Activated CD4-positive, alpha-beta memory T cell treated with anti-CD3 and anti-CD28 coated beads for 36 hours (primary cell): Measurements from ENCODE around the gene FRMD8. TPM values are rescaled to one million over a fixed set of nuclear protein-coding genes. Genes with fewer than 3 reads are reported as not detected.

ENCODE experiments used
- CTCF ChIA-PET: fragments of 350-600 bp; sonication (Branson Sonifier 250); formaldehyde crosslinking; loops from one replicate; lab custom pipeline; 2021; ENCODE audit warnings: antibody characterized with exemption, inconsistent platforms; lab: Charles Lee
- POLR2A ChIA-PET: fragments of 350-600 bp; sonication (Branson Sonifier 250); formaldehyde crosslinking; loops from one replicate; lab custom pipeline; 2021; ENCODE audit warnings: antibody characterized with exemption; lab: Charles Lee
- DNase-seq: peaks from one replicate; pipeline ENCODE4 v3.0.0-alpha.2; 2020
- H3K27ac Mint-ChIP-seq: one replicate; pipeline ENCODE4 v1.8.0; 2021; ENCODE audit warnings: mixed read lengths
- H3K27me3 Mint-ChIP-seq: one replicate; pipeline ENCODE4 v1.8.0; 2021; ENCODE audit warnings: mixed read lengths
- H3K36me3 Mint-ChIP-seq: one replicate; pipeline ENCODE4 v1.8.0; 2021; ENCODE audit warnings: mixed read lengths
- H3K4me1 Mint-ChIP-seq: one replicate; pipeline ENCODE4 v1.8.0; 2021; ENCODE audit warnings: low read depth, mixed read lengths
- H3K4me3 Mint-ChIP-seq: one replicate; pipeline ENCODE4 v1.8.0; 2021; ENCODE audit warnings: mild to moderate bottlenecking, mixed read lengths
- H3K9me3 Mint-ChIP-seq: one replicate; pipeline ENCODE4 v1.8.0; 2021; ENCODE audit warnings: mixed read lengths
- intact Hi-C: fragments of 100-400 bp; cut with micrococcal nuclease; formaldehyde crosslinking; loops from one replicate; pipeline ENCODE4 v1.15.1; 2023
- total RNA-seq, 2 experiments: library from RNA; stranded (reverse); gene quantifications; one replicate each; pipeline ENCODE4 v1.2.3, GENCODE V29; 2021

FRMD8 gene
- total RNA-seq, 2 experiments from 2014 or later: 34.7 to 37.9 TPM

- Mint-ChIP-seq H3K9me3 (peaks cover 14% of the 10 kb centered on the region), H3K4me3 (peak overlapping the region; percentile 97), H3K4me1 (peaks cover 46% of the 10 kb centered on the region), H3K27ac (peak overlapping the region; percentile 100), H3K27me3 (peaks cover 23% of the 10 kb centered on the region), H3K36me3 (peaks cover 65% of the 10 kb centered on the region)
- CTCF ChIA-PET: interaction anchor here (1.5 to 11.8 kb wide), 5 partner anchors 76 to 87 kb away, joined by 6 to 257 read pairs (median 32); partner anchors contain the start of gene MALAT1
- intact Hi-C loops: loop anchor here (1.0 to 2.0 kb wide), 2 partner anchors 75 to 153 kb away; no protein-coding TSS in a partner anchor
- POLR2A ChIA-PET: interaction anchor here (0.6 to 17.4 kb wide), 32 partner anchors 5 to 563 kb away, joined by 3 to 4089 read pairs (median 7); partner anchors contain the start of genes EHBP1L1, FRMD8, MALAT1 and PCNX3
- peak; percentile 98 for DNase-seq
Observed at GRCh38 chr11:65421794-65422632, 35.6 kb downstream of the FRMD8 start.

- H3K27ac Mint-ChIP-seq: peak within 1 kb of the TSS; percentile 100
- intact Hi-C loops: no loop called here
- peaks cover 46% of the 10 kb centered on the region for H3K4me1 Mint-ChIP-seq
- peaks cover 14% of the 10 kb centered on the region for H3K9me3 Mint-ChIP-seq
- DNase-seq: peak; percentile 97
- peaks cover 24% of the 10 kb centered on the region for H3K27me3 Mint-ChIP-seq
- POLR2A ChIA-PET: interaction anchor here (0.6 to 17.4 kb wide), 25 partner anchors 10 to 563 kb away, joined by 3 to 4089 read pairs (median 7); partner anchors contain the start of genes CCDC85B, EHBP1L1, FRMD8 and MALAT1
- CTCF ChIA-PET: interaction anchor here (0.6 to 11.8 kb wide), 4 partner anchors 24 to 86 kb away, joined by 5 to 257 read pairs (median 29); partner anchors contain the start of gene MALAT1
- peaks cover 70% of the 10 kb centered on the region for H3K36me3 Mint-ChIP-seq
- H3K4me3 Mint-ChIP-seq: peak within 1 kb of the TSS; percentile 97
Observed at GRCh38 chr11:65422633-65423515, 36.4 kb downstream of the FRMD8 start, which contains the start of gene NEAT1. TSS of gene NEAT1 (plus strand) at chr11:65422798.

- Mint-ChIP-seq H3K36me3 (peaks cover 74% of the 10 kb centered on the region), H3K27ac (peak overlapping the region; percentile 100), H3K27me3 (peaks cover 24% of the 10 kb centered on the region), H3K4me3 (peak overlapping the region; percentile 97), H3K9me3 (peaks cover 14% of the 10 kb centered on the region), H3K4me1 (peaks cover 50% of the 10 kb centered on the region)
- ChIA-PET POLR2A (interaction anchor here (0.8 to 17.4 kb wide), 22 partner anchors 5 to 564 kb away, joined by 3 to 4089 read pairs (median 8); partner anchors contain the start of genes CCDC85B, EHBP1L1, FRMD8 and MALAT1), CTCF (interaction anchor here (0.6 to 11.8 kb wide), 5 partner anchors 25 to 85 kb away, joined by 5 to 257 read pairs (median 6); partner anchors contain the start of gene MALAT1)
- peak; percentile 40 for DNase-seq
- intact Hi-C loops: no loop called here
Observed at GRCh38 chr11:65423516-65424204, 37.2 kb downstream of the FRMD8 start.

GRCh38 chr11:65424205-65425104, 38.0 kb downstream of the FRMD8 start:
- POLR2A ChIA-PET: interaction anchor here (0.6 to 17.4 kb wide), 25 partner anchors 5 to 565 kb away, joined by 3 to 4089 read pairs (median 5); partner anchors contain the start of genes CCDC85B, EHBP1L1, FRMD8 and MALAT1
- CTCF ChIA-PET: interaction anchor here (0.5 to 4.0 kb wide), 7 partner anchors 41 to 85 kb away, joined by 3 to 52 read pairs (median 4); partner anchors contain the start of gene MALAT1
- peak overlapping the region; percentile 97 for H3K4me3 Mint-ChIP-seq
- H3K27ac Mint-ChIP-seq: peak overlapping the region; percentile 100
- peaks cover 24% of the 10 kb centered on the region for H3K27me3 Mint-ChIP-seq
- H3K4me1 Mint-ChIP-seq: peaks cover 50% of the 10 kb centered on the region
- intact Hi-C loops: loop anchor here (5.0 kb wide), 1 partner anchor 547 kb away; the partner anchor contains the start of gene EHD1
- peaks cover 14% of the 10 kb centered on the region for H3K9me3 Mint-ChIP-seq
- peak; percentile 79 for DNase-seq
- peaks cover 72% of the 10 kb centered on the region for H3K36me3 Mint-ChIP-seq

- peaks cover 56% of the 10 kb centered on the region for H3K4me1 Mint-ChIP-seq
- POLR2A ChIA-PET: interaction anchor here (0.6 to 17.4 kb wide), 17 partner anchors 6 to 465 kb away, joined by 3 to 4089 read pairs (median 4); partner anchors contain the start of genes CCDC85B, FRMD8, MALAT1 and PCNX3
- intact Hi-C loops: loop anchor here (5.0 kb wide), 1 partner anchor 548 kb away; the partner anchor contains the start of gene EHD1
Observed at GRCh38 chr11:65425105-65425970, 38.9 kb downstream of the FRMD8 start.

GRCh38 chr11:65425971-65426838, 39.8 kb downstream of the FRMD8 start:
- peak; percentile 52 for DNase-seq
- intact Hi-C loops: loop anchor here (1.0 to 5.0 kb wide), 6 partner anchors 8 to 549 kb away; partner anchors contain the start of genes EHD1 and SLC25A45
- Mint-ChIP-seq H3K4me3 (peak overlapping the region; percentile 97), H3K27ac (peak overlapping the region; percentile 100), H3K4me1 (peaks cover 59% of the 10 kb centered on the region), H3K36me3 (peaks cover 76% of the 10 kb centered on the region), H3K9me3 (peaks cover 14% of the 10 kb centered on the region), H3K27me3 (peaks cover 24% of the 10 kb centered on the region)
- ChIA-PET POLR2A (interaction anchor here (1.1 to 17.4 kb wide), 8 partner anchors 7 to 197 kb away, joined by 3 to 4089 read pairs (median 17); partner anchors contain the start of genes FRMD8, MALAT1 and SLC25A45), CTCF (interaction anchor here (1.5 to 4.0 kb wide), 3 partner anchors 9 to 80 kb away, joined by 4 to 52 read pairs (median 9); partner anchors contain the start of gene MALAT1)

More at GRCh38 chr11:65425105-65425970, 38.9 kb downstream of the FRMD8 start:
- peak; percentile 91 for DNase-seq
- Mint-ChIP-seq H3K4me3 (peak overlapping the region; percentile 97), H3K27ac (peak overlapping the region; percentile 100), H3K36me3 (peaks cover 74% of the 10 kb centered on the region), H3K27me3 (peaks cover 24% of the 10 kb centered on the region), H3K9me3 (peaks cover 14% of the 10 kb centered on the region)
- CTCF ChIA-PET: interaction anchor here (0.6 to 4.0 kb wide), 8 partner anchors 8 to 84 kb away, joined by 3 to 52 read pairs (median 4); partner anchors contain the start of gene MALAT1

GRCh38 chr11:65426839-65427690, 40.6 kb downstream of the FRMD8 start:
- ChIA-PET CTCF (interaction anchor here (1.6 to 2.3 kb wide), 2 partner anchors 10 to 80 kb away, joined by 8 to 9 read pairs; no protein-coding TSS in a partner anchor), POLR2A (interaction anchor here (1.1 to 17.4 kb wide), 5 partner anchors 8 to 73 kb away, joined by 4 to 4089 read pairs (median 175); partner anchors contain the start of gene MALAT1)
- intact Hi-C loops: loop anchor here (1.0 to 5.0 kb wide), 6 partner anchors 9 to 550 kb away; partner anchors contain the start of genes EHD1 and SLC25A45
- Mint-ChIP-seq H3K9me3 (peaks cover 14% of the 10 kb centered on the region), H3K4me1 (peaks cover 67% of the 10 kb centered on the region), H3K36me3 (peaks cover 82% of the 10 kb centered on the region), H3K27ac (peak overlapping the region; percentile 100), H3K4me3 (peak overlapping the region; percentile 97), H3K27me3 (peaks cover 24% of the 10 kb centered on the region)
- DNase-seq: peak; percentile 64
